Mesenchymal stem cell (in vitro differentiated cells and primary cell): ENCODE data around the gene SOX6.

Experiments
- DNase-seq: peaks from one replicate; pipeline ENCODE4 v3.0.0-alpha.2; 2013
- H2AFZ ChIP-seq: one replicate; pipeline ENCODE4 v1.6.1; 2013; ENCODE audit warnings: low read depth, mild to moderate bottlenecking, control low read depth, inconsistent platforms, low read length, moderate library complexity
- H2AK5ac ChIP-seq: 2 replicates; pipeline ENCODE4 v1.6.1; 2013; ENCODE audit warnings: low read length, moderate library complexity, mild to moderate bottlenecking, inconsistent platforms; ENCODE audit not compliant: severe bottlenecking
- H2BK120ac ChIP-seq: one replicate; pipeline ENCODE4 v1.6.1; 2013; ENCODE audit warnings: low read depth, mild to moderate bottlenecking, inconsistent platforms, low read length, moderate library complexity
- H2BK12ac ChIP-seq, 2 experiments: one replicate each; pipeline ENCODE4 v1.6.1; 2013; ENCODE audit warnings: inconsistent platforms in 2 of 2, low read length in 2 of 2, mild to moderate bottlenecking in 2 of 2, moderate library complexity in 2 of 2, control low read depth in 1 of 2
- H2BK15ac ChIP-seq: one replicate; pipeline ENCODE4 v1.6.1; 2013; ENCODE audit warnings: mild to moderate bottlenecking, low read depth, inconsistent platforms; ENCODE audit not compliant: poor library complexity, severe bottlenecking
- H2BK5ac ChIP-seq: 2 replicates; pipeline ENCODE4 v1.6.1; 2013; ENCODE audit warnings: low read depth, mild to moderate bottlenecking, low read length, control low read depth, inconsistent platforms; ENCODE audit not compliant: poor library complexity, severe bottlenecking
- H3K14ac ChIP-seq, 2 experiments: one replicate each; pipeline ENCODE4 v1.6.1; 2013; ENCODE audit warnings: inconsistent platforms in 2 of 2, low read length in 2 of 2, control low read depth in 1 of 2, mild to moderate bottlenecking in 1 of 2, moderate library complexity in 1 of 2
- H3K18ac ChIP-seq, 2 experiments: one replicate each; pipeline ENCODE4 v1.6.1; 2013; ENCODE audit warnings: inconsistent platforms in 2 of 2, low read length in 2 of 2, control low read depth in 1 of 2, low read depth in 1 of 2, mild to moderate bottlenecking in 1 of 2
- H3K23ac ChIP-seq, 2 experiments: one replicate each; pipeline ENCODE4 v1.6.1; 2013; ENCODE audit warnings: inconsistent platforms in 2 of 2, low read length in 2 of 2, mild to moderate bottlenecking in 2 of 2, moderate library complexity in 2 of 2, control low read depth in 1 of 2
- H3K27ac ChIP-seq: 2 replicates; pipeline ENCODE4 v1.5.1; 2013; ENCODE audit warnings: mild to moderate bottlenecking, moderate library complexity, low read length, control low read depth, inconsistent platforms; ENCODE audit not compliant: poor library complexity, severe bottlenecking
- H3K27me3 ChIP-seq, 2 experiments: 2 replicates each; pipeline versions ENCODE4 v1.6.1 to v1.7.0; 2013; ENCODE audit warnings: low read length in 2 of 2, mild to moderate bottlenecking in 2 of 2, moderate library complexity in 2 of 2, control low read depth in 1 of 2, inconsistent platforms in 1 of 2; ENCODE audit not compliant: control insufficient read depth in 1 of 2, insufficient read depth in 1 of 2
- H3K36me3 ChIP-seq, 2 experiments: 2 replicates each; pipeline versions ENCODE4 v1.6.1 to v1.7.0; 2013; ENCODE audit warnings: low read length in 2 of 2, control low read depth in 1 of 2, inconsistent platforms in 1 of 2, low read depth in 1 of 2, mild to moderate bottlenecking in 1 of 2; ENCODE audit not compliant: insufficient read depth in 2 of 2, control insufficient read depth in 1 of 2
- H3K4ac ChIP-seq, 2 experiments: one replicate each; pipeline ENCODE4 v1.6.1; 2013; ENCODE audit warnings: inconsistent platforms in 2 of 2, low read length in 2 of 2, mild to moderate bottlenecking in 2 of 2, moderate library complexity in 2 of 2, control low read depth in 1 of 2, low read depth in 1 of 2
- H3K4me1 ChIP-seq: 2 replicates; pipeline ENCODE4 v1.6.1; 2013; ENCODE audit warnings: low read depth, low read length, control low read depth; ENCODE audit not compliant: control insufficient read depth, insufficient read depth
- H3K4me2 ChIP-seq: 2 replicates; pipeline ENCODE4 v1.6.1; 2013; ENCODE audit warnings: low read length, mild to moderate bottlenecking, inconsistent platforms; ENCODE audit not compliant: poor library complexity, severe bottlenecking
- H3K4me3 ChIP-seq, 2 experiments: 2 replicates each; pipeline versions ENCODE4 v1.5.1 to v1.7.0; 2013; ENCODE audit warnings: low read length in 2 of 2, mild to moderate bottlenecking in 2 of 2, control low read depth in 1 of 2, low read depth in 1 of 2; ENCODE audit not compliant: insufficient read depth in 1 of 2
- H3K79me1 ChIP-seq: replicated peaks from 2 replicates; pipeline ENCODE4 v1.6.1; 2013; ENCODE audit warnings: mild to moderate bottlenecking, control low read depth, low read length, inconsistent platforms; ENCODE audit not compliant: poor library complexity, severe bottlenecking
- H3K9ac ChIP-seq: 2 replicates; pipeline ENCODE4 v1.7.0; 2013; ENCODE audit warnings: mild to moderate bottlenecking, low read length, moderate library complexity
- H3K9me3 ChIP-seq: 2 replicates; pipeline ENCODE4 v1.7.0; 2013; ENCODE audit warnings: mild to moderate bottlenecking, low read length; ENCODE audit not compliant: control insufficient read depth
- H4K8ac ChIP-seq: one replicate; pipeline ENCODE4 v1.6.1; 2013; ENCODE audit warnings: inconsistent platforms, mild to moderate bottlenecking, low read length, moderate library complexity
- H4K91ac ChIP-seq: one replicate; pipeline ENCODE4 v1.6.1; 2013; ENCODE audit warnings: mild to moderate bottlenecking, low read length, inconsistent platforms
- WGBS: methylation state at CpG from one replicate; pipeline ENCODE4 v1.1.7; 2013; ENCODE audit warnings: mixed read lengths; 5-methylcytosine and 5-hydroxymethylcytosine counted together

SOX6 gene

DNA sequence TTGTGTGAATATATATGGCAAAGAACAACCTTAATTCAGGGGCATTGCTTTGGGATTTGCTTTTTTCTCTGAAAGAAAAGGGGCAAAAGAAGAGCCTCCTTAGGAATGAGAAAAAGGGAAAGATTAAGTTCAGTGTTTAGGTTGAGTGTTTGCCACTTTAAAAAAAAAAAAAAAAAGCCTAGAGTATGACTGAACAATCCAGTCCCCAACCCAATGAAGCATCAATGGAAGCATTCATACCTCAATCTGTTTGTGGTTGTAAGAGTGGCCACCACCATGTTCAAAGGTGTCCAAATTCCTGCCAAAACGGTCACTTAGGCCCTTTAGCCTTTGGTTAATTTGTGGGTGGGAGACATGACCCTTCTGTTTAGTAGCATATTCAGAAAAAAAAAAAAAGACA, 260.6 kb downstream of the SOX6 start:
- Histone ChIP-seq H2AK5ac (no peak overlapping the region), H3K36me3 (no peaks in the 10 kb centered on the region), H4K91ac (no peak overlapping the region), H2BK15ac (no peak overlapping the region), H3K27me3 (no peaks in the 10 kb centered on the region), H3K9me3 (no peaks in the 10 kb centered on the region), H3K14ac (no peak overlapping the region), H3K4ac (no peak overlapping the region), H3K18ac (no peak overlapping the region), H3K79me1 (no peaks in the 10 kb centered on the region), H3K4me2 (no peak overlapping the region), H3K4me1 (no peaks in the 10 kb centered on the region), H2BK5ac (no peak overlapping the region), H2AFZ (no peak overlapping the region), H3K9ac (no peak overlapping the region), H2BK120ac (no peak overlapping the region), H3K23ac (no peak overlapping the region), H3K27ac (no peak overlapping the region), H2BK12ac (no peak overlapping the region), H4K8ac (no peak overlapping the region), H3K4me3 (no peak overlapping the region)
- no peak for DNase-seq
- WGBS = 40% methylated on average over 1 of the region's 1 CpG

DNA sequence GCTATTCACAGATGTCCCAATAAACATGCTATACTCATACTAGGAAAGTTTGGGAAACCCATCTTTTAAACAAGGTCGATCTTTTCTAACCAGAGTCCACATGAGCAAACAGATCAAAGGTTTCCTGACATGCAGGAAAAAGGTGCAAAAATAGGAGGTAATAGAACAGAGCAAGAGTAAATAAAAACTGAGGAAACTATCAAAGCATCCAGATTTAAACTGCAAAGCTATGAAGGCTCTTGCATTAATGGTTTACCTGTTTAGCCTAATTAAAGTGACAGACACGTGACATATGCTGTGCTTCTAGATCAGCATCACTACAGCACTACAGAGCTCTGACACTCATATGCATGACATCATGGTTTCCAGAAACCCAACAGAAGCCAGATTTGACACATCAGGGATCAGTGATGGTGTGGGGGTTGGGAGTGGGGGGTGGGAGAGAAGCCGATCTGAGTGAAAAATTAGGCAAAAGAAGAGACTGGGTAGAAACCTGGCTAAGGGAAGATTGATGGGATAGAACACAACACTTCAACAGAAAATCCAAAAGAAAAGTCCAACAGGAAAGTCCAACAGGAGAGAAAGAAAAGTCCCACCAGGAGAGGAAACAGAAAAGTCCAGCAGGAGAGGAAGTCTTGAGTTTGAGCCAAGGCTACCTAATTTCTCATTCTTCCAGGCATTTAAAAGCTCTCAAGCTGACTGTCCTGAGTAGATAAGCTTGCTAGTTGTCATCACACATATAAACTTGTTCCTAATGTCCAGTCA, 262.3 kb downstream of the SOX6 start:
- H3K14ac ChIP-seq = no peak overlapping the region
- H3K4me2 ChIP-seq = no peak overlapping the region
- no peaks in the 10 kb centered on the region for H3K4me1 ChIP-seq
- no peak overlapping the region for H4K8ac ChIP-seq
- no peak overlapping the region for H2BK12ac ChIP-seq
- H3K4ac ChIP-seq = no peak overlapping the region
- H3K36me3 ChIP-seq = no peaks in the 10 kb centered on the region
- H2BK15ac ChIP-seq = no peak overlapping the region
- H3K79me1 ChIP-seq = no peaks in the 10 kb centered on the region
- 100% methylated on average over 2 of the region's 3 CpGs for WGBS
- H3K27ac ChIP-seq = no peak overlapping the region
- H4K91ac ChIP-seq = no peak overlapping the region
- H2AFZ ChIP-seq = no peak overlapping the region
- H2BK120ac ChIP-seq = no peak overlapping the region
- H3K23ac ChIP-seq = no peak overlapping the region
- H3K4me3 ChIP-seq = no peak overlapping the region
- no peaks in the 10 kb centered on the region for H3K9me3 ChIP-seq
- H2AK5ac ChIP-seq = no peak overlapping the region
- H3K18ac ChIP-seq = no peak overlapping the region
- DNase-seq = no peak
- no peaks in the 10 kb centered on the region for H3K27me3 ChIP-seq
- H3K9ac ChIP-seq = no peak overlapping the region
- H2BK5ac ChIP-seq = peak overlapping the region; percentile 59

DNA sequence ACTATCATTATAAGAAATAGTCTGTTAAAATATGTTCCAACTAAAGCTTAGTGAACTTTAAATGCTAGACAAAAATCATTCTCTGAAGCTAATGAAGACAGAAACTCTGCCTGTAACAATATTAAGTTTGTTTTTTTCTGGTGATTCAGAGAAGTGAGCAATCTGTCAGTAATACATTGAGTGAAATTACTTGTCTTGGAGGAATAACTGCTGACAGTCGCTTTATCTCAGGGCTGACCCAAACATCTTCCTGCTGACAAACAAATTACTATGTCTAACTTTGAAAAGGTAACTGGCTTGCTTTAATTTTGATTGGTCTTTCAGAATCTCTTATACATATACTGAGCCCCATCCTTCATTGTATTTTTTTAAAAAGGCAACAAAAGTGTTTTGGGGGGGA, 264.5 kb downstream of the SOX6 start:
- no peaks in the 10 kb centered on the region for H3K27me3 ChIP-seq
- H2AK5ac ChIP-seq = no peak overlapping the region
- H3K23ac ChIP-seq = no peak overlapping the region
- no peak overlapping the region for H2BK120ac ChIP-seq
- H3K79me1 ChIP-seq = no peaks in the 10 kb centered on the region
- H3K9me3 ChIP-seq = no peaks in the 10 kb centered on the region
- H4K8ac ChIP-seq = no peak overlapping the region
- no peak overlapping the region for H3K4me3 ChIP-seq
- H3K4me2 ChIP-seq = no peak overlapping the region
- no peak overlapping the region for H3K14ac ChIP-seq
- H2BK15ac ChIP-seq = no peak overlapping the region
- no peaks in the 10 kb centered on the region for H3K36me3 ChIP-seq
- H2AFZ ChIP-seq = no peak overlapping the region
- no peak for DNase-seq
- no peak overlapping the region for H4K91ac ChIP-seq
- no peak overlapping the region for H3K4ac ChIP-seq
- H3K18ac ChIP-seq = no peak overlapping the region
- H3K4me1 ChIP-seq = no peaks in the 10 kb centered on the region
- no peak overlapping the region for H2BK12ac ChIP-seq
- H3K9ac ChIP-seq = no peak overlapping the region
- no CpG with 5 or more reads among the region's 1 CpG for WGBS
- no peak overlapping the region for H2BK5ac ChIP-seq
- H3K27ac ChIP-seq = no peak overlapping the region

DNA sequence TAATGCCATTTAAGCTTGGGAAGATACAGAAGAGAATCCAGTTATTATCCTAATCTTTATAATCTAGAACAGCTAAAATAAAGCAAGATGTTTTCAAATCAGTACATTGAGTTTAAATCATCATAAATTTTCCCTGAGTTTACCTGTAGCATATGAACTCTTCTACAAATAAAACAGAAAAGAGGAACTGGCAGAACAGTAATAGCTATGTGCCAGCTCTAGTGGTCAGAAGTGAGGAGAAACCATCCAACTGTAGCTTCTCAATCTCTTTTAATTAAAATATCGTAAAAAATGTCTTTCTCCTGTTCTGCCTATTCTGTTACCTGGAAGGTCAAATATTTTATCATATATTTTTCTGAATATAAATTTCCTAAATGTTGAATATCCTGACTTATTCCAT, 266.9 kb downstream of the SOX6 start:
- no peak overlapping the region for H2BK12ac ChIP-seq
- H3K4me2 ChIP-seq = no peak overlapping the region
- H2AFZ ChIP-seq = no peak overlapping the region
- H3K27me3 ChIP-seq = no peaks in the 10 kb centered on the region
- no peaks in the 10 kb centered on the region for H3K79me1 ChIP-seq
- no peak overlapping the region for H3K4ac ChIP-seq
- no peak overlapping the region for H2AK5ac ChIP-seq
- H3K14ac ChIP-seq = no peak overlapping the region
- no peak overlapping the region for H3K18ac ChIP-seq
- no peak overlapping the region for H3K27ac ChIP-seq
- DNase-seq = no peak
- H2BK5ac ChIP-seq = no peak overlapping the region
- no peaks in the 10 kb centered on the region for H3K9me3 ChIP-seq
- no peaks in the 10 kb centered on the region for H3K4me1 ChIP-seq
- H3K23ac ChIP-seq = no peak overlapping the region
- H3K9ac ChIP-seq = no peak overlapping the region
- H2BK15ac ChIP-seq = no peak overlapping the region
- H4K91ac ChIP-seq = no peak overlapping the region
- no CpG with 5 or more reads among the region's 1 CpG for WGBS
- no peak overlapping the region for H3K4me3 ChIP-seq
- no peak overlapping the region for H2BK120ac ChIP-seq
- H3K36me3 ChIP-seq = no peaks in the 10 kb centered on the region
- no peak overlapping the region for H4K8ac ChIP-seq
